Bladder microvascular endothelial cell (primary cell): ENCODE measurements around the gene PNPLA6. TPM values are rescaled to one million over a fixed set of nuclear protein-coding genes. Genes with fewer than 3 reads are reported as not detected.

ENCODE experiments used
- total RNA-seq: library from RNA; depleted of rRNA; stranded (reverse); fragments of >200 nt; gene quantifications from 2 replicates; pipeline ENCODE4 v1.2.3, GENCODE V29; 2014

The PNPLA6 gene
- 85.8 and 164 TPM in 2 replicates for total RNA-seq

DNA sequence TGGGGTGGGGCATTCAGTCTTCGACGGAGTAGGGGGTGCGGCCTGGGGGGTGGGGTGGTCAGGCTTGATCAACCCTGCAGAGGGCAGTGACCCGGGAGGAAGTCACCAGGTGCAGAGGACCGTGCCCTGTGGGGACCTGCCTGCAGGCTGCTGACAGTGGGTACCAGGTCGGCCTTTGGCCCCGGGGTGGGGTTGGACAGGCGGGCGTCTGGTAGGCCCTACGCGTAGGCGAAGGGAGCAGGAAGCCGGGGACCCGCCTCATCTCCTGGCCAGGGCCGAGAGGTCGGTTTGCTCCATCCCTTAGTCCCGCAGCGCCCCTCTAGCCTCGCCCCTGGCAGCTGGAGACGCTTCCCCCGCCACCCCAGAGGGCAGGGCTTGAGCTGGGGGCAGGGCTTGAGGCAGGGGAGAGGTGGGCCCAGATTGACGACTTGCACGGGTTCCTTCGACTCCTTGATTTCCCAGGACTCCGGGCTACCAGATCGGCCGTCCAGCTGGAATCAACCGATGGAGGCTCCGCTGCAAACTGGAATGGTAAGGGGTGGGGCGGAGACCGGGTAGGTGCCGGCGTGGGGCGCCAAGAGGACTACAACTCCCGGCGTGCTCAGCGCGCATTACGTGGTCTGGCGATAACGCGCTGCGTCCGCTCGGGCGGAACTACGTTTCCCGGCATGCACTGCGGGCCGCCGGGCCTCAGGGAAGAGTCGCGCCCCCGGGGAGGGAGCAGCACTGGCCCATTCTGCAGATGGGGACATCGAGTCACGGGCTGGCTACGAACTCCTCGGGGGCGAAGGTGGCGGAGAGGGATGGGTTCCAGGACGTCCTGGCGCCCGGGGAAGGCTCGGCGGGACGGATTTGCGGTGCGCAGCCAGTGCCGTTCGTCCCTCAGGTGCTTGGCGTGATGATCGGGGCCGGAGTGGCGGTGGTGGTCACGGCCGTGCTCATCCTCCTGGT lies at the start of gene PNPLA6:
Gene PNPLA6 (plus strand): TSS at position 671 of the 951 bp plus-strand sequence. CDS start 72 bp downstream, at position 743.

DNA sequence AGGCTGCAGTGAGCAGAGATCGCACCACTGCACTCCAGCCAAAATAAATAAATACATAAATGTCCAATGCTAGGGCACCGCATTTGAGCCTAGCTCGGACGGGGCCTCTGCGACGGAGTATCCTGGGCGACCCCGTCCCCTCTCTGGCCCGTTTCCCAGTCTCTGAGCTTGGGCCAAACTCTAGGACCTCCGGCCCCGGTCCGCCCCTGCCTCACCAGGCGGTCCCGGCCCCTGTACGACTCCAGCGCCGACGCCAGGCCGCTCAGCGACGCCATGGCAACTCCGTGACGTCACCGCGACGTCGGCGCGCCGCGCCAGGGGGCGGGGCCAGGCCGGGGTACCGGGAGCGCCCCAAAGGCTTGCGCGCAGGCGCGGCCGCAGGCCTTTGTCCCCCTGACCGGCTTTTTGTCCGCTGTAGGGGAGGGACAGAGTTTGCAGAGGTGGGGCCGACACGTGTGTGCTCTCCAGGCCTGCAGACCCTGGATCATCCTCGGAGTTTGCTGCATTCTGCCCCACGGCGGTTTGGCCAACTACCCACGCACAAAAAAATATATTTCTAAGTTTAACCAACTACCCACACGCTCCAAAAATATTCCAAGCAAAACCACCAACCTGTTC lies 46.7 kb upstream of the PNPLA6 start, which contains the start of gene PEX11G:
Gene PEX11G (minus strand): TSS at position 300 of the 618 bp plus-strand sequence. CDS start 25 bp downstream, at position 275.

DNA sequence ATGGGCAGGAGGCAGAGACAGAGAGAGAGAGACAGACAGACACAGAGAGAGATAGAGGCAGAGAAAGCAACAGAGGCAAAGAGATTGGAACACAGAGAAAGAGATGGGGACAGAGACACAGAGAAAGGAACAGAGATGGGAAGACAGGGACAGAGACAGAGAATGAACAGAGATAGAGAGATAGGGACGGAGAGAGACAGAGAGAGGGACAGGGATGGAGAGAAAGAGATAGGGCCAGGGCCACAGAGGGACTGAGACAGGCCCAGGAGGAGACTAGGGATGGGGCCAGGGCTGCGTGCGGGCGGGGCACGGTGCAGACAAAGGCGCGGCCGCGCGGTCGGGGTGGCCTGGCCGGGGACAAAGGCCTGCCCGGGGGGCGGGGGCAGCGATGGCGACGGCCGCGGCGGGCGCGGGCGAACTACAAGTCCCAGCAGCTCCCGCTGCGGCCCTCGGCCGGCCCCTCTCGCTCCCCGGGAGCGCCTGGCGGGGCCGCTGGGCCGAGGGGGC lies 19.8 kb upstream of the PNPLA6 start, which contains the start of gene ZNF358:
Gene ZNF358 (plus strand): TSS at position 459 of the 507 bp plus-strand sequence. CDS start 3,140 bp downstream, outside the sequence.

DNA sequence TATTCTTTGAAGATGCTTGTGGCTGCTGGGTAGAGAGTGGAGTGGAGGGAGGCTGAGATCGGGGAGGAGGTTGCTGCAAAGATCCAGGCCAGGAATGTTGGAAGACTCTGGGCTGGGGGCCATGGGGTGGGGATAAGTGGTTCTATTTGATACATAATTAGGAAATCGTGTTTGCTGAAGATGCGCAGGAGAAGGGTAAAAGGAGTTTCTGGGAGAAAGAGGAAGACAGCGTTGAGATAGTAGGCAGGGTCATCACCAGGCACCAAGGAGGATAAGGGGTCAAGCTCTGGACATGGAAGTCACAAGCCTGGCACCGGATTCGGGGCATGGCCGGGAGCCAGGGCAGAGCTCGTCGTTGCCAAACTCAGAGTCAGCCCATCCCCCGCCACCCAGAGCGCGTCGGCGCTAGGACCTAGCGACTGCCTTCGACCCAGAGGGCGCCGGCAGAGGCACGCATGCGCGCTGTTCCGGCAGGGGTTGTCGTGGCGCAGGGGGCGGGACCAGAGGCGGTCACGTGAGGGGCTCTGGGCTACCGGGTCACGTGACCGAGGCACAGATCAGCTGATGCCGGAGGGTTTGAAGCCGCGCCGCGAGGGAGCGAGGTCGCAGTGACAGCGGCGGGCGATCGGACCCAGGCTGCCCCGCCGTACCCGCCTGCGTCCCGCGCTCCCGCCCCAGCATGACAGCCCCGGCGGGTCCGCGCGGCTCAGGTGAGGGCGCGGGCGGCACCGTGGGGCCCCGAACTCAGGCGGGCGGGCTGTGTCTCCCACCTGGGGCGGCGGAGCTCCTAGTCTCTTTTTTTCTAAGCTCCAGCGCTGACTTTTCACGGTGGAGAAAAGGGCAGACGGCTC lies 13.2 kb upstream of the PNPLA6 start, which contains the start of gene MCOLN1:
Gene MCOLN1 (plus strand): TSS at position 553 of the 851 bp plus-strand sequence. CDS start 127 bp downstream, at position 680.

DNA sequence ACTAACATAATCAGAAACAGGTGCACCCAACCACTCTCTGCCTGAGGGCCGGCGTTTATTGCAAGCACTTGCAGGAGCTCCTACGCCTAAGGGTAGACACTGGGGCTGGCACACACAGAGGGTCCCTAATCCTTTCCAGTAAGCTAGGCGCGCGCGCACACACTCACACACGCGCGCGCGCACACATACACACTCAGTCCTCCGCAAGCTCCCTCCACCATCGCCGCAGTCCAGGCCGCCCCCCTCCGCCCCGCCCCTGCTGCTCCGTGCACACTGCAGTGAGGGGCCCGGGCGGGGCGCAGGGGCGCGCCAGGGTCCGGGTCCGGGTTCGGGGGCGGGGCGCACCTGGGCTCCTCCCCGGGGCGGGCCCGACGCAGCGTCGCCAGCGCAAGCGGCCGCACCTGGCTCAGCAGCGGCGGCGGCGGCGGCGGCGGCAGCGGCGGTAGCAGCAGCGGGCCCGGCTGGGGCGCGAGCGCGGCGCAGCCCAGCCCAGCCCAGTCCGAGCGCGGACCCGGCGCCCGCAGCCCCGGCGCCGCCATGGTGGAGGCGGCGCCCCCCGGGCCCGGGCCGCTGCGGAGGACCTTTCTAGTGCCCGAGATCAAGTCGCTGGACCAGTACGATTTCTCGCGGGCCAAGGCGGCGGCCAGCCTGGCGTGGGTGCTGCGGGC lies 60.1 kb downstream of the PNPLA6 start, which contains the start of gene CAMSAP3:
Gene CAMSAP3 (plus strand): TSS at position 398 of the 668 bp plus-strand sequence. CDS start 140 bp downstream, at position 538.

Other genes starting within 250 kb of the PNPLA6 start
- gene INSR, start 241.3 kb upstream of the PNPLA6 start, total RNA-seq: 43.2 and 46.4 TPM in 2 replicates
- 23.3 and 35.4 TPM in 2 replicates for gene ARHGEF18, start 186.8 kb upstream of the PNPLA6 start, total RNA-seq
- gene PEX11G, start 46.7 kb upstream of the PNPLA6 start, total RNA-seq: 1.5 and 2.1 TPM in 2 replicates
- gene ZNF358, start 19.6 kb upstream of the PNPLA6 start, total RNA-seq: 9.1 and 14.9 TPM in 2 replicates
- 6.0 and 9.6 TPM in 2 replicates for gene MCOLN1, start 13.1 kb upstream of the PNPLA6 start, total RNA-seq
- 0.19 TPM in 1 of 2 replicates, not detected in the other for gene CAMSAP3, start 60.1 kb downstream of the PNPLA6 start, total RNA-seq
- gene XAB2, start 93.8 kb downstream of the PNPLA6 start, total RNA-seq: 19.9 and 44.2 TPM in 2 replicates
- 25.8 and 45.2 TPM in 2 replicates for gene PET100, start 94.1 kb downstream of the PNPLA6 start, total RNA-seq
- not detected in 2 replicates for gene PCP2, start 98.0 kb downstream of the PNPLA6 start, total RNA-seq
- gene STXBP2, start 101.4 kb downstream of the PNPLA6 start, total RNA-seq: 27.7 and 49.4 TPM in 2 replicates
- gene RETN, start 133.3 kb downstream of the PNPLA6 start, total RNA-seq: not detected in 2 replicates
- gene MCEMP1, start 141.4 kb downstream of the PNPLA6 start, total RNA-seq: not detected in 2 replicates
- gene TRAPPC5, start 145.1 kb downstream of the PNPLA6 start, total RNA-seq: 52.0 and 117 TPM in 2 replicates
- gene FCER2, start 166.4 kb downstream of the PNPLA6 start, total RNA-seq: not detected in 2 replicates
- gene CLEC4G, start 196.4 kb downstream of the PNPLA6 start, total RNA-seq: not detected in 2 replicates
- not detected in 2 replicates for gene CD209, start 211.8 kb downstream of the PNPLA6 start, total RNA-seq
- 0.44 TPM in 1 of 2 replicates, not detected in the other for gene CLEC4M, start 227.5 kb downstream of the PNPLA6 start, total RNA-seq